Mesenchymal stem cell (in vitro differentiated cells and primary cell): ENCODE results near the gene MEGF11.

Experiments used
- DNase-seq: peaks from one replicate; pipeline ENCODE4 v3.0.0-alpha.2; 2013
- H2AFZ ChIP-seq: one replicate; pipeline ENCODE4 v1.6.1; 2013; ENCODE audit warnings: low read depth, mild to moderate bottlenecking, control low read depth, inconsistent platforms, low read length, moderate library complexity
- H2AK5ac ChIP-seq: 2 replicates; pipeline ENCODE4 v1.6.1; 2013; ENCODE audit warnings: low read length, moderate library complexity, mild to moderate bottlenecking, inconsistent platforms; ENCODE audit not compliant: severe bottlenecking
- H2BK120ac ChIP-seq: one replicate; pipeline ENCODE4 v1.6.1; 2013; ENCODE audit warnings: low read depth, mild to moderate bottlenecking, inconsistent platforms, low read length, moderate library complexity
- H2BK12ac ChIP-seq, 2 experiments: one replicate each; pipeline ENCODE4 v1.6.1; 2013; ENCODE audit warnings: inconsistent platforms in 2 of 2, low read length in 2 of 2, mild to moderate bottlenecking in 2 of 2, moderate library complexity in 2 of 2, control low read depth in 1 of 2
- H2BK15ac ChIP-seq: one replicate; pipeline ENCODE4 v1.6.1; 2013; ENCODE audit warnings: mild to moderate bottlenecking, low read depth, inconsistent platforms; ENCODE audit not compliant: poor library complexity, severe bottlenecking
- H2BK5ac ChIP-seq: 2 replicates; pipeline ENCODE4 v1.6.1; 2013; ENCODE audit warnings: low read depth, mild to moderate bottlenecking, low read length, control low read depth, inconsistent platforms; ENCODE audit not compliant: poor library complexity, severe bottlenecking
- H3K14ac ChIP-seq, 2 experiments: one replicate each; pipeline ENCODE4 v1.6.1; 2013; ENCODE audit warnings: inconsistent platforms in 2 of 2, low read length in 2 of 2, control low read depth in 1 of 2, mild to moderate bottlenecking in 1 of 2, moderate library complexity in 1 of 2
- H3K18ac ChIP-seq, 2 experiments: one replicate each; pipeline ENCODE4 v1.6.1; 2013; ENCODE audit warnings: inconsistent platforms in 2 of 2, low read length in 2 of 2, control low read depth in 1 of 2, low read depth in 1 of 2, mild to moderate bottlenecking in 1 of 2
- H3K23ac ChIP-seq, 2 experiments: one replicate each; pipeline ENCODE4 v1.6.1; 2013; ENCODE audit warnings: inconsistent platforms in 2 of 2, low read length in 2 of 2, mild to moderate bottlenecking in 2 of 2, moderate library complexity in 2 of 2, control low read depth in 1 of 2
- H3K27ac ChIP-seq: 2 replicates; pipeline ENCODE4 v1.5.1; 2013; ENCODE audit warnings: mild to moderate bottlenecking, moderate library complexity, low read length, control low read depth, inconsistent platforms; ENCODE audit not compliant: poor library complexity, severe bottlenecking
- H3K27me3 ChIP-seq, 2 experiments: 2 replicates each; pipeline versions ENCODE4 v1.6.1 to v1.7.0; 2013; ENCODE audit warnings: low read length in 2 of 2, mild to moderate bottlenecking in 2 of 2, moderate library complexity in 2 of 2, control low read depth in 1 of 2, inconsistent platforms in 1 of 2; ENCODE audit not compliant: control insufficient read depth in 1 of 2, insufficient read depth in 1 of 2
- H3K36me3 ChIP-seq, 2 experiments: 2 replicates each; pipeline versions ENCODE4 v1.6.1 to v1.7.0; 2013; ENCODE audit warnings: low read length in 2 of 2, control low read depth in 1 of 2, inconsistent platforms in 1 of 2, low read depth in 1 of 2, mild to moderate bottlenecking in 1 of 2; ENCODE audit not compliant: insufficient read depth in 2 of 2, control insufficient read depth in 1 of 2
- H3K4ac ChIP-seq, 2 experiments: one replicate each; pipeline ENCODE4 v1.6.1; 2013; ENCODE audit warnings: inconsistent platforms in 2 of 2, low read length in 2 of 2, mild to moderate bottlenecking in 2 of 2, moderate library complexity in 2 of 2, control low read depth in 1 of 2, low read depth in 1 of 2
- H3K4me1 ChIP-seq: 2 replicates; pipeline ENCODE4 v1.6.1; 2013; ENCODE audit warnings: low read depth, low read length, control low read depth; ENCODE audit not compliant: control insufficient read depth, insufficient read depth
- H3K4me2 ChIP-seq: 2 replicates; pipeline ENCODE4 v1.6.1; 2013; ENCODE audit warnings: low read length, mild to moderate bottlenecking, inconsistent platforms; ENCODE audit not compliant: poor library complexity, severe bottlenecking
- H3K4me3 ChIP-seq, 2 experiments: 2 replicates each; pipeline versions ENCODE4 v1.5.1 to v1.7.0; 2013; ENCODE audit warnings: low read length in 2 of 2, mild to moderate bottlenecking in 2 of 2, control low read depth in 1 of 2, low read depth in 1 of 2; ENCODE audit not compliant: insufficient read depth in 1 of 2
- H3K79me1 ChIP-seq: replicated peaks from 2 replicates; pipeline ENCODE4 v1.6.1; 2013; ENCODE audit warnings: mild to moderate bottlenecking, control low read depth, low read length, inconsistent platforms; ENCODE audit not compliant: poor library complexity, severe bottlenecking
- H3K9ac ChIP-seq: 2 replicates; pipeline ENCODE4 v1.7.0; 2013; ENCODE audit warnings: mild to moderate bottlenecking, low read length, moderate library complexity
- H3K9me3 ChIP-seq: 2 replicates; pipeline ENCODE4 v1.7.0; 2013; ENCODE audit warnings: mild to moderate bottlenecking, low read length; ENCODE audit not compliant: control insufficient read depth
- H4K8ac ChIP-seq: one replicate; pipeline ENCODE4 v1.6.1; 2013; ENCODE audit warnings: inconsistent platforms, mild to moderate bottlenecking, low read length, moderate library complexity
- H4K91ac ChIP-seq: one replicate; pipeline ENCODE4 v1.6.1; 2013; ENCODE audit warnings: mild to moderate bottlenecking, low read length, inconsistent platforms
- WGBS: methylation state at CpG from one replicate; pipeline ENCODE4 v1.1.7; 2013; ENCODE audit warnings: mixed read lengths; 5-methylcytosine and 5-hydroxymethylcytosine counted together

Gene MEGF11

DNA sequence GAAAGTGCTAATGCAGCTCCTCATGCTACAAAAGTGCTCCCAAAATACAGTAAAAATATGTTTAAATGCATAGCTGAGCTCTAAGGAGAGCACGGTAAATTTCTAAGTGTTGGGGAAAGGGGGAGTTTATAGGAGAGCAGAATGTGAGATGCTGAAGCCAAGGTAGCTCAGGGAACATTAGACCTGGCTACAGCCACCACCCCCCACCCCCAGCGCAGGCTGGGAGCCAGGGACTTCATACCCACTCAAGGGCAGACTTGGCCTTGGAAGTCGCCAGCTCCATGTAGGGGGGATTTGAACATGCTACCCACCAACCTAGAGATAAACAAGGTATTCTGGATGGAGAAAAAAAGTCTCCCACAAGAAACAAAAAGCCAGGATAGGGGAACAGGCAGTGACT lies 142.2 kb downstream of the MEGF11 start:
- no peaks in the 10 kb centered on the region for H3K36me3 ChIP-seq
- no peak overlapping the region for H3K18ac ChIP-seq
- H2AFZ ChIP-seq = no peak overlapping the region
- H2BK120ac ChIP-seq = no peak overlapping the region
- WGBS = no CpG with 5 or more reads among the region's 3 CpGs
- no peaks in the 10 kb centered on the region for H3K9me3 ChIP-seq
- peaks cover 66 to 98% of the 10 kb centered on the region in 2 experiments for H3K27me3 ChIP-seq
- no peak for DNase-seq
- no peak overlapping the region for H3K4me2 ChIP-seq
- H3K4ac ChIP-seq = no peak overlapping the region
- H3K9ac ChIP-seq = no peak overlapping the region
- no peak overlapping the region for H4K8ac ChIP-seq
- no peak overlapping the region for H3K27ac ChIP-seq
- no peak overlapping the region for H2BK15ac ChIP-seq
- no peak overlapping the region for H2BK5ac ChIP-seq
- no peak overlapping the region for H3K4me3 ChIP-seq
- no peaks in the 10 kb centered on the region for H3K79me1 ChIP-seq
- no peak overlapping the region for H3K23ac ChIP-seq
- no peak overlapping the region for H2BK12ac ChIP-seq
- no peaks in the 10 kb centered on the region for H3K4me1 ChIP-seq
- H4K91ac ChIP-seq = no peak overlapping the region
- H2AK5ac ChIP-seq = no peak overlapping the region
- H3K14ac ChIP-seq = no peak overlapping the region

DNA sequence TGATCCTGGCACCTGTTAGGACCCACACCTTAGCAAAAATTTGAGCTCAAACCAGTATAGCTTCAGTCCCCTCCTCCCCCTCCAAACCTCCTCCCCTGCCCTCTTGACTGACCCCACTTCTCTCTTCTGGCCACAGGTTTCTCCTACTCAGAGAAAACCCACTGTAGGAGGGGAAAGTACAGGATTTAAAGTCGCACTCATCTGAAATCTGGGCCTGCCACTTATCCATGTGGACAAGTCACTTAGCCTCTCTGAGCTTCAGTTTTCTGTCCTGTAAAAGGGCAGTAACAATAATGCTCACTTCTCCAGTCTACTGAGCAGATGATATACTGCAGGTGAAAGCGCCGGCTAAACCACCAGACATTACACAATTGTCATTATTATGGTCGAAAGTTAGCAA lies 142.7 kb downstream of the MEGF11 start:
- no peak for DNase-seq
- 94% methylated on average over 4 of the region's 4 CpGs for WGBS
- H2BK15ac ChIP-seq = no peak overlapping the region

DNA sequence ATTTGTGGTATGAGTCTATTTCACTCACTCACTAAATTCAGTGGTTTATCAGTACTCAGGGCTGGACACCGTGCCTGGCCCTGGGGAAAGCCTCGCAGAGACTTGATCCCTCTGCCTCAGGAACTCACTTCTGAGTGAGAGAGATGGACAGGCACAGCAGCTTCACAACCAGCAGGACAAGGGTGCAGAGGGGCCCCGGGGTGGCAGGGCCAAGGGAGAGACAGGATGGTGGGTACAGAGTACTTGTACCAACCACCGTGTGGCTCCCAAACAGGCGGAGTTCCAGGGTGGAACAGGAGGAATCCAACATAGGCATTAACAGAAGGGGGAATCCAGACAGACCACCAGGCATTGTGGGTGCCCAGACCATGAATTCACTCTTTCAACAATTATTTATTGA lies 143.7 kb downstream of the MEGF11 start:
- Histone ChIP-seq H4K91ac (no peak overlapping the region), H3K4me2 (no peak overlapping the region), H3K9ac (no peak overlapping the region), H2BK12ac (no peak overlapping the region), H2BK120ac (no peak overlapping the region), H3K18ac (no peak overlapping the region), H3K9me3 (no peaks in the 10 kb centered on the region), H4K8ac (no peak overlapping the region), H3K14ac (no peak overlapping the region), H3K4ac (no peak overlapping the region), H2AFZ (no peak overlapping the region), H3K4me1 (no peaks in the 10 kb centered on the region), H3K4me3 (no peak overlapping the region), H3K27ac (no peak overlapping the region), H2BK15ac (no peak overlapping the region), H3K27me3 (peaks cover 63 to 98% of the 10 kb centered on the region in 2 experiments), H3K79me1 (no peaks in the 10 kb centered on the region), H2BK5ac (no peak overlapping the region), H3K36me3 (no peaks in the 10 kb centered on the region), H2AK5ac (no peak overlapping the region), H3K23ac (peak overlapping the region in 1 of 2 experiments; percentile 17)
- DNase-seq = no peak
- WGBS = 67% methylated on average over 5 of the region's 5 CpGs

More for the DNA sequence above, 142.7 kb downstream of the MEGF11 start:
- H3K14ac ChIP-seq = no peak overlapping the region
- H3K4me1 ChIP-seq = no peaks in the 10 kb centered on the region
- H2AK5ac ChIP-seq = no peak overlapping the region
- H3K36me3 ChIP-seq = no peaks in the 10 kb centered on the region
- no peak overlapping the region for H3K23ac ChIP-seq
- H3K79me1 ChIP-seq = no peaks in the 10 kb centered on the region
- peaks cover 63 to 98% of the 10 kb centered on the region in 2 experiments for H3K27me3 ChIP-seq
- H2BK5ac ChIP-seq = no peak overlapping the region
- no peak overlapping the region for H3K4ac ChIP-seq
- no peak overlapping the region for H3K18ac ChIP-seq
- H3K4me3 ChIP-seq = no peak overlapping the region
- no peak overlapping the region for H2AFZ ChIP-seq
- no peaks in the 10 kb centered on the region for H3K9me3 ChIP-seq
- H2BK120ac ChIP-seq = no peak overlapping the region
- H2BK12ac ChIP-seq = no peak overlapping the region
- no peak overlapping the region for H3K9ac ChIP-seq
- H3K27ac ChIP-seq = no peak overlapping the region
- no peak overlapping the region for H4K8ac ChIP-seq
- no peak overlapping the region for H3K4me2 ChIP-seq
- no peak overlapping the region for H4K91ac ChIP-seq

DNA sequence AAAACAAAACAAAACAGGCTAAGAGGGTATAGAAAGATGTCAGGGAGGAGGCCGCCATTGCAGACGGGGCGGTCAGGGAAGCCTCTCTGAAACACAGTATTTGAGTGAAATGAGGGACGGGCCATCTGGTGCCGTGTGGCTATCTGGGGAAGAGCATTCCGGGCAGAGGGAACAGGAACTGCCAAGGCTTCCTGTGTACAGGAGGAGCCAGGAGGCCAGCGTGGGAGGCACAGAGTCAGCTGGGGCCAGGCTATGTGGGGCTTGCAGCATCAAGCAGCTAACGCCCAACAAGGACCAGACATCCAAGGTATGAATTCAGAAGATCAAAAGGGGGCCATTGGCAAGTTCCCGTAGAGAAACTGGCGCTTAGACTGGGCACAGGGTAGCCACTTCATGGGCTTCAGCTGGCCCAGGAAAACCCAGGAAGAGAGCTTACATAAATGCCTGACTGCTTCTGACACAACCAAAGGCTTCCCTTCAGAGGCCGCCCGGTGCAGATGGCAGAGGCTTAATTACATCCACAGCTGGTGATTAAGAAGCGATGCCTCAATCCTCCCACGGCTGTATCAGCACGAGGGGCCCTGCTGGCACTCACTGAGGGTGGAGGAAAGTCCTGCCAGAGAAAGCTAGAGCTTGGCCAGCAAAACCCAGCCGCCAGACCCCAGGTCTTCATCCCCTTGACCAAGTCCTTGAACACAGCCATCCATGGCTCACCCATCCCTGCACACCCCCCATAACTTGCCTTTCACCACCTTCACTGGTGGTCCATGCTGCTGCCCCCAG lies 144.9 kb downstream of the MEGF11 start:
- H3K4me1 ChIP-seq = no peaks in the 10 kb centered on the region
- no peak overlapping the region for H2AFZ ChIP-seq
- H3K36me3 ChIP-seq = no peaks in the 10 kb centered on the region
- H2BK120ac ChIP-seq = no peak overlapping the region
- 76% methylated on average over 16 of the region's 16 CpGs for WGBS
- no peak for DNase-seq
- H2BK5ac ChIP-seq = no peak overlapping the region
- no peaks in the 10 kb centered on the region for H3K9me3 ChIP-seq
- H2BK15ac ChIP-seq = no peak overlapping the region
- H3K14ac ChIP-seq = no peak overlapping the region
- no peak overlapping the region for H2AK5ac ChIP-seq
- H4K91ac ChIP-seq = no peak overlapping the region
- peaks cover 74 to 98% of the 10 kb centered on the region in 2 experiments for H3K27me3 ChIP-seq
- H3K79me1 ChIP-seq = no peaks in the 10 kb centered on the region
- no peak overlapping the region for H4K8ac ChIP-seq
- no peak overlapping the region for H3K18ac ChIP-seq
- no peak overlapping the region for H3K9ac ChIP-seq
- no peak overlapping the region for H3K4ac ChIP-seq
- no peak overlapping the region for H2BK12ac ChIP-seq
- no peak overlapping the region for H3K4me2 ChIP-seq
- H3K4me3 ChIP-seq = no peak overlapping the region
- H3K23ac ChIP-seq = no peak overlapping the region
- H3K27ac ChIP-seq = no peak overlapping the region
